HG02798 (cell line): ENCODE results near the gene WDR45.
"Not testable (repeated sequence)": the region's sequence is repeated elsewhere in the genome, so short reads cannot be mapped to it uniquely, and the experiment has no call there.

Source experiments
- ATAC-seq: cut with Tn5 transposase; IDR thresholded peaks from one replicate; pipeline ENCODE4 v1.9.1; 2021; ENCODE audit warnings: mild to moderate bottlenecking; ENCODE audit not compliant: unreplicated experiment, poor library complexity

The WDR45 gene

DNA sequence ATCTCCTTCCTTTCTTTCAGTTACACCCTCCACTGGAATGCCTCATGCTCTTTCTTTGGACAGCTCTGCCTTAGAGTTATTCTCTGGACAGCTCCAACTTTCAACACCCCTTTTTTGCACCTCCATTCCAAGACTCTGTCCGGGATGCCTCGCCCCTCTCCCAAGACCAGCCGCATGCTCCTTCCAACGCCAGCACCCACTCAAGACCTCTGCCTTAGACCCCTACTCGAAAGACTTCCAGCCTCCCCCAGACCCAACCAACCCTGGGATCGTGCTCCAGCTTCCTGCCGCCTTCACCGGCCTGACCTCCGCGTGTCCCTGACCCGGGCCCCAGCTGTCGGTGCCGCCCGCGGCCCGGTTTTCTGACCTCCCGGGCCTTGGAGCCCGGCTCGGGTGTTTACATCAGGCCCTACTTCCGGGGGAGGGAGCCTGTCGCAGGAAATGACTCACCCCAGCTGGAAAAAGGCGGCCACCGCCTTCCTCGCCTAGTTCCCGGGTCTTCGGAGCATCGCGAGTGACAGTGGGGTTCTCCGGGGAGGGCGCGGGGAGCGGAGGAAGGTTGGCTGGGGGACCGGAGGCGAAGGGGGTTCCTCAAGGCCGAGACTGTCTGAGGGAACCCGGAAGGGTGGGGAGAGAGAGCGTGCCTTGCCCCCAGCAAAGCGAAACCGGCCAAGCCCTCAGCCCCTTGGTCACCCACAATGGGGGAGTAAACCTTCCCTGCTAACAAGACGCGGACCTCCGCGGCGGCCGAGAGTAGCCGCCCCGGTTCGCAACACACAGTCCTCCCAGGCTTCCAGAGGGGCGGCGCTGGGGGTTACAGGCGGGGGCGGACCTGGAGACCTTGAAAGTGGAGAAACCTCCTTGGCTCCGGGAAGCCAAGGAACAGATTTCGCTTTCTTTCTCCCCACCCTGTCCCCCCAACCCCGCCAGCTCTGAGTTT, at the start of gene WDR45:
TSS of gene WDR45 (minus strand) at position 399 of the 940 bp plus-strand sequence. CDS start 1,792 bp downstream, outside the sequence.
- ATAC-seq, result peak; percentile 77

DNA sequence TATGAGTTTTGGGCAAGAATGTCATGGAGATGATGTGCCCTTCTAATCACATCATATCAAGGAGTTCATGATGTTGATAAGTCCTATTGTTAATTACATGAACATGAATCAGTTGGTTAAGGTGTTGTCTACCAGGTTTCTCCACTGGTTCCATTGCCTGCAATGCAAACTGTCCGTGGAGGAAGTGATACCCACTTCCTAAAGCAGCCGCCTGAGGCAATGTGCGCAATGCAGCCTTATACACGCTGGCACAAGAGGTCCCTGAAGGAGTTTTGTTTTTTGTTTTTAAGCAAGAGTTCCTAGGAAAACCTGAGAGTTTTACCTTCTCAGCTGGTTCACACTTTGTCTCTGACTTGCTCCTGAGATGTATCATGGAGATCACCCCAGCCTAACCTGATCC, 49.7 kb upstream of the WDR45 start:
- ATAC-seq, result no peak

DNA sequence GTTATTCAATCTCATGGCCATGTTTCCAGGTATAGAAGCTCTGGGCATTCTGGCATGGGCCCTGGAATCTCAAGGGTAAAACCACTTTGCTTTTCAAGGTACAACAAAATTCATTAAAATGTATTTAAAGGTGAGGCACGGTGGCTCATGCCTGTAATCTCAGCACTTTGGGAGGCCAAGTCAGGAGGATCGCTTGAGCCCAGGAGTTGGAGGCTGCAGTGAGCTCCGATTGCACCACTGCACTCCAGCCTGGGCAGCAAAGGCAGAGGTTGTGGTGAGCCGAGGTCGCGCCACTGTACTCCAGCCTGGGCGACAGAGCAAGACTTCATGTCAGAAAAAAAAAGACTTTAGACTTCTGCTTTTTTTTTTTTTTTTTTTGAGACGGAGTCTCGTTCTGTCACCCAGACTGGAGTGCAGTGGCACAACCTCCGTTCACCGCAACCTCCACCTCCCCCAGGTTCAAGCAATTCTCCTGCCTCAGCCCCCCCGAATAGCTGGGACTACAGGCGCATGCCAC, 48.1 kb upstream of the WDR45 start:
- not testable (repeated sequence) for ATAC-seq

- ATAC-seq, result no peak
Observed at GRCh38 chrX:49122499-49122898, 42.8 kb upstream of the WDR45 start.

DNA sequence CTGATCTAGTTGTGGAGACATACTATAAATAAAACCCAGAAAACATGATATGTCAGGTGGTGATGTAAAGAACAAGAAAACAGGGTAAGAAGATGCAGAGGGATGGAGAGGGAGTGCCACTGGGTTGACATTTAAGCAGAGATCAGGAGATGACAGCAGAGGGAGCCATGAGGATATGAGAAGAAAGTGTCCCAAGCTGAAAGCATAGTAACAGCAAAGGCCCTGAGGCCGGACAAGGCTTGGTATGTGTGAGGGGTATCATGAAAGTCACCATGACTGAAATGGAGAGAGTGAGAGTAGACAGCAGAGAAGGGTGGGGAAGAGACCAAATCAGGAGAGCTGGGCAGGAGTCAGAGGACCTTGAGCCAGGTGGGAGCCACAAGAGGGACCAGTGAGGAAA, 40.4 kb upstream of the WDR45 start:
- no peak for ATAC-seq

DNA sequence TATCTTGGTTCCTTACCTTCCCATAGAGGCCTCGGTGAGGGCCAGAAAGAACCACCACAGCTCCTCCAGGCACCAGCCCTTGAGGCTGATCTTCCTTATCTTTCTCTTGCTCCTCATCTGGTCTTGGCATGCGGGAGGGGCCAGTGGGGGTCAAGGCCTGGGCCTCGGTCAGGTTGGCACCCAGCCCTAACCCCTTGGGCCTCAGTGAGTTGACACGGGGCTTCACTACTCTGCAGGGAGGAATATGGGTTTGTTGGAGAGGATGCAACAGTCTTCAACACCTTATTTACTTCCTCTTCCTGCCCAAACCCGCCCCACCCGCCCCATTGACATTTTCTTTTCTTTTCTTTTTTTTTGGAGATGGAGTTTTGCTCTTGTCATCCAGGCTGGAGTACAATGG, 37.9 kb upstream of the WDR45 start:
- no peak for ATAC-seq

- no peak for ATAC-seq
Observed at GRCh38 chrX:49116716-49117115, 37.0 kb upstream of the WDR45 start.

DNA sequence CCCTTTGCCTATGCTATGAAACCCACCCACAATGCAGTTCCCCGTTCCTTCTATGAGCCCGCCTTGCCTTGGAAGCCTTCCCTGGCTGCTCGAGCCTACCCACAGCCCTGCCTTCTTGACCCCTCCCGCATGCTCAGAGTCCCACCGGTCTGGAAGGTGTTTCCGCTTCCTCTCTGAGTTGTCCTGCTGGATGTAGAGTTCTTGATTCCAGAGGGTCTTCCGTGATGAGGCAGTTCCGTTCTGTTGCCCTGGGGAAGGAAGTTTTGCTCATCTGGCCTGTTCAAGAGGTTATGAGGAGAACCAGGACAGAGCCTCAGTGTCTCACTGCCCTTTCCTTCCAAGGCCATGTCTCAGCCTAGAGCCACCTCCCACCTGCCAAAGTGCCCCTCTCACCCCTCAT, 36.4 kb upstream of the WDR45 start:
- no peak for ATAC-seq

GRCh38 chrX:49111791-49112190, 32.1 kb upstream of the WDR45 start:
- no peak for ATAC-seq

- ATAC-seq, result no peak
Observed at GRCh38 chrX:49110417-49110816, 30.7 kb upstream of the WDR45 start.

- no peak for ATAC-seq
Observed at GRCh38 chrX:49108641-49109040, 29.0 kb upstream of the WDR45 start.

DNA sequence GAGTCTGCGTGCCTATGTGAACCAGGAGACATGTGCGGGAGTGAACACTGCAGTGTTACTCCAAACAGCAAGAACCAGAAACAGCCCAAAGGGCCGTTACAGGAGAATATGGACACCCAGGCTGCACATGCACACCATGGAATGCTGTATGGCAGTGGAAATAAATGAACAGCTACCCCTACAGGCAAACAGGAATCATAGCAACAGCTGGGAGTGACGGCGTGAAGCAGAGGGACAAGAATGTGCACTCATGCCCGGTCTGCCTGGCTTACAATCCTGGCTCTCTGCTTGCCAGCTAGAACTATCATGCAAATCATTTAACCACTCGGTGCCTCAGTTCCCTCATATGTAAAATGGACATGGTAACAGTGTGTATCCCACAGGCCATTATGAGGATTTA, 27.2 kb upstream of the WDR45 start:
- ATAC-seq, result no peak

DNA sequence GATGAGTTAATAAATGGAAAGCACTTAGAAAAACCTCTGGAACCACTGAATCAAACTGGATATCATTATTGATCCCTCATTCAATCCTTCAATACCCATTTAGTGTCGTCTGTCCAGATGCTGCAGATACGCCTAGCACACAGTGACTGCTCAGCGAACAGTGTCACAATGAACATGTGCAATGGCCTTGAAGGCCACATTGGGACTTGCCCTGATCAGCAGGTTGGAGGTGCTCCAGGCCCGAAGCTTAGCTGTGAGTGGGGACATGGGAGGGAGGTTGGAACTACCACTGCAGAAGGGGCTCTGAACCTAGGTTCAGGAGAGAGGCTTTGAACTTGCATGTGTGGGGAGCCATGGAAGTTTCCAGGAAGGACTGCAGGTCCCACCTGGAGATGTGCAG, 26.6 kb upstream of the WDR45 start:
- no peak for ATAC-seq

GRCh38 chrX:49103637-49104036, 23.9 kb upstream of the WDR45 start:
- no peak for ATAC-seq

- ATAC-seq, result no peak
Observed at GRCh38 chrX:49102190-49102589, 22.5 kb upstream of the WDR45 start.

DNA sequence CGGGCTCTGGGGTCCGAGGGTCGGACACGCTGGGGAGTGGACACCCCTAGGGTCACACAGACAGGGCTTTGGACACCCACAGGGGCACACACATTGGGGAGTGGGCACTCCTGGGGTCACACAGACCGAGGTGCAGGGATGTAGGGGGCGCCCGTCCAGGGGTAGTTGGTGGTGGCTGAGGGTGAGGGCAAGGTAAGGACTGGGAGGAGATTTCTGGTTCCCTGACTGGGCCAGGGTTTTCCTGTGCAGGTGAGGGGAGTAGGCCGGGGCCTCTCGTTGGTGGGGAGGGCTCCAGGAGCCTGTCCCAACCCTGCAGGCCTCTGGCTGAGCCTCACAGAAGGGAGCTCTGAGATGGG, 21.9 kb upstream of the WDR45 start:
- ATAC-seq, result peak; percentile 8

DNA sequence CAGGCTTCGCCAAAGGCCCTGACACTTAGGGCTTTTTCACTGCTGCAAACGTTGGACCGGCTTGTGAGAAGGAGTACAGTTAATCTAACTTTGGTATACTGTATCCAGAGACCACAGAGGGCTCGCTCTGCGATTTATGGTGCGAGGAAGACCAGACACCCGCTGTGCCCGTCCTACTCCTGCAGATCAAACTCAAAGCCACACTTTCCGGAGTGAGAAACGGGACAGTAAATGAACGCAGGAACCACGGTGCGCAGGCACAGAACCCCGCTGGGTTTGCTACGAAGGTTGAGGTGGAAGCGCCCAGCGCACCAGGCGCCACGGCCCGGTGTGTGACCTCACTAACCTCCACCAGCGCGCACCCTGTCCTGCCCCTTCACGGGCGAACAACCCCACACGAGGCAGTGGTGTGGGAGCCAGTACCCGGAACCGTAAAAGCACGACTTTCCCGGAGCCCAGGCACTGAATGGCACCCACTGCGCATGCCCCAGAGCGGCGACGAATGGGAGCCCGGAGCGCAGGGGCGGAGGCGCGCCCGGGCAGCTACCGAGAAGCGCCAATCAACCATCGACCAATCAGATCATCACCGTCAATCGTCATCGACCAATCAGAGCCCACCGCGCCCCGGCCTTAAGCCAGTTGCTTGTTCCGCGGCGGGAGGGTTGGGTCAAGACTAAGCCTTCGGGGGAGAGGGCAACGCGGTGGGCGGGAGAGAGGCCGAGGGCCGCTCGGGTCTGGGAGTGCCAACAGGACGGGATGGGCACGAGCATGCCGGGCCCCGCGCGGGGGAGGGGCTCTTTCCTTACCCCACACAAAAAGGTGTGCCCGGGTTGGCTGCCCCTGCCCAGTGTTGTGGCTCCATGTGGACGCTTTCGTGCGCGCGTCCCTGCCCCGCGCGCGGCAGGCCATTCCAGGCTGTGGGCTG, 21.3 kb upstream of the WDR45 start:
- ATAC-seq, result peak; percentile 97

- ATAC-seq, result no peak
Observed at GRCh38 chrX:49096419-49096818, 16.7 kb upstream of the WDR45 start.

DNA sequence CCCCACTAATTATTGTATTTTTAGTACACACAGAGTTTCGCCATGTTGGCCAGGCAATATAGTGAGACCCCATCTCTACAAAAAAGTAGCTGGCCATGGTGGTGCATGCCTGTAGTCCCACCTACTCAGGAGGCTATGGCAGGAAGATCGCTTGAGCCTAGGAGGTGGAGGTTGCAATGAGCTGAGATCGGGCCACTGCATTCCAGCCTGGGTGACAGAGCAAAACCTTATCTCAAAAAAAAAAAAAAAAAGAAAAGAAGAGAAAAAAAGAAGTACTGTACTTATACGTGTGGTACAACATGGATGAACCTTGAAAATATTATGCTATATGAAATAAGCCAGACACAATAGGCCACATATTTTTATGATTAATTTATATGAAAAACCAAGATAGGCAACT, 9.9 kb upstream of the WDR45 start:
- ATAC-seq, result no peak

- no peak for ATAC-seq
Observed at GRCh38 chrX:49082271-49082871, 2.7 kb upstream of the WDR45 start.

DNA sequence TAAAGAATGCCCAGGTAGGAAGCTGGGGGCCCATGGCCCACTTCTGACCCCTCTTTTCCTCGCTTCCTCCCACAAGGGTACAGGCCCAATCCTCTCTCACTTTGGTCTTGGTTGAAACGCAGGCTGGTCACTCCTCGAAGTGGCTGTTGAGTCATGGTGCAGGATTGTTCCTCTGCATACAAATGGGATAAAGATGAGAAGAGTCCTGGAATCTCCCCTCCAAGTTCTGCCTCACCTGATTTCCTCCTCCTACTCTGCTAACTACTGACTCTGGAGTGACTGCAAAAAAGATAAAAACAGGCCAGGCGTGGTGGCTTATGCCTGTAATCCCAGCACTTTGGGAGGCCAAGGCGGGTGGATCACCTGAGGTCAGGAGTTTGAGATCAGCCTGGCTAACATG, 1.7 kb downstream of the WDR45 start:
- no peak for ATAC-seq
